GM12892 (cell line): ENCODE results near the gene SNRPD2. TPM values are rescaled to one million over a fixed set of nuclear protein-coding genes. Genes with fewer than 3 reads are reported as not detected.
"Not testable (repeated sequence)": the region's sequence is repeated elsewhere in the genome, so short reads cannot be mapped to it uniquely, and the experiment has no call there.

Experiments
- DNase-seq: peaks from one replicate; pipeline ENCODE4 v3.0.0; 2011; ENCODE audit not compliant: insufficient read length
- FAIRE-seq: peaks from 2 replicates; lab custom pipeline; 2011; peaks lifted over from hg19 to GRCh38; lab: Jason Lieb, UNC
- POLR2A ChIP-seq: IDR thresholded peaks from 2 replicates; pipeline ENCODE4 v1.6.1; 2011; ENCODE audit warnings: low read depth, low read length, control low read depth
- POLR2AphosphoS5 ChIP-seq: IDR thresholded peaks from 2 replicates; pipeline ENCODE4 v1.6.1; 2011; ENCODE audit warnings: low read depth, low read length, control low read depth
- TAF1 ChIP-seq: IDR thresholded peaks from 2 replicates; pipeline ENCODE4 v1.6.1; 2011; ENCODE audit warnings: low read depth, mild to moderate bottlenecking, control low read depth, low read length, borderline replicate concordance
- polyA plus RNA-seq: library from polyadenylated mRNA; unstranded; fragments of >200 nt; gene quantifications from one replicate; pipeline ENCODE4 v1.2.1, GENCODE V29; 2012; ENCODE audit warnings: missing spikeins, inconsistent platforms; ENCODE audit not compliant: missing spikeins

SNRPD2 gene
- 623 TPM for polyA plus RNA-seq

DNA sequence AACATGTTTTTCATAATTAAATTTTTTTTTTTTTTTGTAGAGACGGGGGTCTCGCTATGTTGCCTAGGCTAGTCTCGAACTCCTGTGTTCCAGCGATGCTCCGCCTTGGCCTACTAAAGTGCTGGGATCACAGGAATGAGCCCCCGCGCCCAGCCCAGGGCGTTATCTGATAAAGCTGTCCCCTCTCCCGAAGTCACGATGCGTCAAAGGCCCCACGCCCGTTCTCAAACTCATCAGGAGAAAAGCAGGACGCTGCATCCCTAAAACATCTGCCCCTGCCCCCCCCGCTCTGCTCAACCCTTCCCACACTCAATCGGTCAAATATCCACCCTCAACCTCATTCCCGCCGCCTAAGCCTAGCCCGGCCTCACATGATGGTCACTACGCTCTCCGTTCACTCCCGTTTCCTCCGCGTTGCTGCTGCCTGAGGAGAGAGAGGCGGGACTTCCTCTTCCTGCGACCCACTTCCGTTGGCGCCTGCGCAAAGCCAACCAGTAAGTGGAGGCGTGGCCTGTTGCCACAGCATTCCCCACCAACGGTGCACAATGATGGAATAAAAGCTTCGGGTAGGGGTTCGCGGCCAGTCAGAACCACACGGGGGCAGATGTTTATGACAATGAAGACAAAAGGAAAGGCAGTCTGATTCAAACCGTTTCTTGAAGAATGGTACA, at the start of gene SNRPD2:
TSS of gene SNRPD2 (minus strand) at position 438 of the 671 bp plus-strand sequence. CDS start at position 373, 65 bp downstream.
- DNase-seq (peak; percentile 81), FAIRE-seq (no peak)
- TF ChIP-seq POLR2AphosphoS5 = peak; percentile 99
- peak; percentile 99 for TF ChIP-seq POLR2A
- peak; percentile 84; the same call in 1 of the 2 replicates for TF ChIP-seq TAF1

DNA sequence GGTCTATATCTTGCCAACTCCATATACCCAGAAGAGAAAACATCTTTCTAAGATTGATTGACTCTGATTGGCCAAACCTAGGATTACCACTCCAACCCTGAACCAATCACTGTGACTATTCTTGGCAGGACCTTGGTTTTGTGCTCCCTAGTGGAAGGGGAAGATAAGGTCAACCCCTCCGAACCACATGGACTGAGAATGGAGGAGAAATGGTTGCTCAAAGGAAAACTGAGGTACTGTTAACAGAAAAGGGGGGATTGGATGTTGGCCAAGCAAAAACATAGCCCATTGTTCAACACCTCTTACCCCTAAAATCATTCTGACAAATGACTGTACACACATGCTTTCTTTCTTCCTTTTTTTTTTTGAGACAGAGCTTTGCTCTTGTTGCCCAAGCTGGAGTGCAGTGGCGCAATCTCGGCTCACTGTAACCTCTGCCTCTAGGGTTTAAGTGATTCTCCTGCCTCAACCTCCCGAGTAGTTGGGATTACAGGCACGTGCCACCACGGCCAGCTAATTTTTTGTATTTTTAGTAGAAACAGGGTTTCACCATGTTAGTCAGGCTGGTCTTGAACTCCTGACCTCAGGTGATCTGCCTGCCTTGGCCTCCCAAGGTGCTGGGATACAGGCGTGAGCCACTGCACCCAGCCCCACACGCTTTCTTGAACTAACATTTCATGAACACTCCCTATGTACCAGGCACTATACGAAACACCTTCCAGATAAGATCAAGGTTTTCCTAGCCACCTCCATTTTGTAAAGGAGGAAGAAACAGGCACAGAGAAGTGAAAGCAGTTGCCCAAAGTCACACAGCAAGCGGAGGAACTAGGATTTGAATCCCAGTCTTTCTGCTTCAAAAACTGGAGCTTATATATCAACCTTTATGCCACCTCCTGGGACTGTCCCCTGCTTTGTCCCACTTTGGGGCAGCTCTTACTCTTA, 48.0 kb upstream of the SNRPD2 start:
- TF ChIP-seq TAF1 (no peak), POLR2A (no peak), POLR2AphosphoS5 (no peak)
- FAIRE-seq = no peak
- no peak for DNase-seq

DNA sequence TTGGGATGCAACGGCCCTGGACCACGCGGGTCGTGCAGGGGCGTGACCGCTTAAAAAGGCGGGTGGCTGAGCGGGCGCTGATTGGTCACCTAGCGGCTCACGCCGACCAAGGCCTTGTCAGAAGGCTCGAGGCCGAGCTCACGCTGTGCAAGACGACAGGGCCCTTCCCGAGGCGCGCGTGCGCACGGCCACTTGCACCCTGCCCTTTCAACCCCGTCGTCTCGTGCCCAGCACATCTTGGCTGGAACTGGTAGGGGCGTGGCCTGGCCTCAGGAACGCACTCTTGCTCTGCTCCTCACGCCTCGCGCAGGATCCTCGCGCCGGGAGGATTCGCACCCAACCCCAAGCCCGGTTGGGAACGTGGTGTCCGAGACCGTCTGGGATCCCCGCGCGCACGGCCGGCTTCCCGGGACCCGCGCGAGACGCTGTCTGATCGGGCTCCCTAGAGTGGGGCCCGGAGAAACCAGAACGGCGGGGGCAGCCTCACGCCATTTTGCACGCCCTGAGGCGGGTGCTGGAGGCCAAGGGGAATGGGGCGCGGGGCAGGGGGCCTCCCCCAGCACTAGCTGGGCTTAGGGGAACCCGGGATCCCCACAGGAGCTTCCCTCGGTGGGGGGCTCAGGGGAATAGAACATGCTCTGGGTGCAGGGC, 41.5 kb upstream of the SNRPD2 start, which contains the start of gene MEIOSIN:
TSS of gene MEIOSIN (plus strand) at position 280 of the 651 bp plus-strand sequence. CDS start 1,938 bp downstream, outside the sequence.
- no peak for DNase-seq
- no peak for FAIRE-seq

DNA sequence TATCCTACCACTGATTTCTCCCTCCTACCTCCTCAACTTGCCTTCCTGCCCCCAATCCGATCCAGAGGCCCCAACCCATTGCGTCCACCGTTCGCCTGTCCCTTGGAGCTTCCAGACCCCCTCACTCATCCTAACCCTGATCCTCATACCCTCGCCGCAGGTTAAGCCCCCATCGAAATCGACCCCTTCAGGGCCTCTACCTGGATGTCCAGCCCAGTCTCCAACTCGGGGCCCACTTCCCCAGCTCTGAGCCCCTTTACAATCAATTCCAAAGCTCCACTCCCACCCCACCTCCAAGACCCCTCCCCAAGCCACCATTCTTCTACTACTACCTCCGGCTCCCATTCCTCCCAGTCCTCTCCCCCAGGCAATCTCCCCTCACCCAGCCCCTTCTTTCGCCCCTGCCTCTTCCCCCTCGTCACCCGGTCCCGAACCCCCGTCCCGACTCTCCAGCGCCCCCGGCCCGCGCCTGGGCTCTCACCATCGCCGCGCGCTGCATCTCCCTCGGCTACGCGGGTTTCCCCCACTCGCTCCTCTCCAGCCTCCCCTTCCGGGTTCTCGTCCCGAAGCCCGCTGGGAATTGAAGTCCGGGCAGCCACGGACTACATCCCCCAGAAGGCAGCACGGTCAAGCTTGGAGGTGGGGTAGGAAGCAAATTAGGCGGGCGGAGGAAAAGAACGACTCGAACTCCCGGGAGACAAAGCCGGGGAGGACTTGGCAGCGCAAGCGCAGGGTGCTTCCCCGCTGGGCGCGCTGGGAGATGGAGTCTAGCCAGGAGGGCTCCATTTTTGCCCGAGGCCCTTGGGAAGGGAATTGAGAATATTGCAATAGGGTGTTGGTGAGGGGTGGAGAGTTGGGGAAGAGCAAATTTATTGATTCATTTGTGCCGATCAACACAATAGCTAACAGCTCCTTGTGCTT, 38.9 kb upstream of the SNRPD2 start, which contains the start of gene FBXO46:
TSS of gene FBXO46 (minus strand) at position 529 of the 921 bp plus-strand sequence. CDS start 17,401 bp downstream, outside the sequence.
- peak; percentile 96 for DNase-seq
- FAIRE-seq = peak; percentile 99
- peak; percentile 78; the same call in 1 of the 2 replicates for TF ChIP-seq POLR2A
- peak; percentile 11; the same call in 1 of the 2 replicates for TF ChIP-seq TAF1
- no peak for TF ChIP-seq POLR2AphosphoS5

More for the DNA sequence above, 41.5 kb upstream of the SNRPD2 start, which contains the start of gene MEIOSIN:
- TF ChIP-seq POLR2A = no peak
- TF ChIP-seq TAF1 = no peak
- no peak for TF ChIP-seq POLR2AphosphoS5

DNA sequence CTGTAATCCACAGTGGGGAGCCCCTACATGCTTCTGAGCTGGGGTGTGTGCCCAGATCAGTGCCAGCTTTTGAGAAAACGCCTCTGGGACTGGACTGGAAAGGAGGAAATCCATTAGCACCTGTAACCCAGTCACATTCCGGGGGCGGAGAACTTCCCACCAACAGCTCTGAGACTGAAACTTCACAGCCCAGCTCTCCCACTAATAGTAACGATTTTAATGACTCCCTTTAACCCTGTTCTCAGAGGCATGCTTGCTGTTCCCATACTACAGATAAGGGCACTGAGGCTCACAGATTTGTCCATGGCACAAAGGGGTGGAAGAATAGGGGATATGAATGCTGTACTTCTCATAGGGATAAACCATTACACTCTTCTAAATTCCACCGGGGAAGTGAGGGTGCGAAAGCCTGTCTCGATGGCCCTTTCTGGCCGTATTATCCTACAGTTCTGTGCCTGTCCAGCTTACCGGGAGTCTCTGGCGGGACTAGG, 38.1 kb upstream of the SNRPD2 start:
- no peak for TF ChIP-seq POLR2A
- FAIRE-seq (peak; percentile 84), DNase-seq (no peak)

DNA sequence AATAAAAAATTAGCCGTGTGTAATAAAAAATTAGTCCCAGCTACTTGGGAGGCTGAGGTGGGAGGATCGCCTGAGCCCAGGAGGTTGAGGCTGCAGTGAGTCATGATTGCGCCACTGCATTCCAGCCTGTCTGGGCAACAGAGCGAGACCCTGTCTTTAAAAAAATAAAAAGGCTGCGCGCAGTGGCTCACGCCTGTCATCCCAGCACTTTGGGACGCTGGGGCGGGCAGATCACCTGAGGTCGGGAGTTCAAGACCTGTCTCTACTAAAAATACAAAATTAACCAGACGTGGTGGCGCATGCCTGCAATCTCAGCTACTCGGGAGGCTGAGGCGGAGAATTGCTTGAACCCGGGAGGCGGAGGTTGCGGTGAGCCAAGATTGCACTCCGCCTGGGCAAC, 36.9 kb upstream of the SNRPD2 start:
- not testable (repeated sequence) for FAIRE-seq, DNase-seq

DNA sequence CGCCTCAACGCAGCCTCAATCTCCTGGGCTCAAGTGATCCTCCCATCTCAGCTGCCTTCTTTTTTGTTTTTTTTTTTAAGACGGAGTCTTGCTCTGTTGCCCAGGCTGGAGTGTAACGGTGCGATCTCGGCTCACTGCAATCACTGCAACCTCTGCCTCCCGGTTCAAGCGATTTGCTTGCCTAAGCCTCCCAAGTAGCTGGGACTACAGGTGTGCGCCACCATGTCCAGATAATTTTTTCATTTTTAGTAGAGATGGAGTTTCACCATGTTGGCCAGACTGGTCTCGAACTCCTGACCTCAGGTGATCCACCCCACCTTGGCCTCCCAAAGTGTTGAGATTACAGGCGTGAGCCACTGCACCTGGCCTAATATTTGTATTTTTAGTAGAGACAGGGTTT, 28.3 kb upstream of the SNRPD2 start:
- FAIRE-seq = not testable (repeated sequence)

DNA sequence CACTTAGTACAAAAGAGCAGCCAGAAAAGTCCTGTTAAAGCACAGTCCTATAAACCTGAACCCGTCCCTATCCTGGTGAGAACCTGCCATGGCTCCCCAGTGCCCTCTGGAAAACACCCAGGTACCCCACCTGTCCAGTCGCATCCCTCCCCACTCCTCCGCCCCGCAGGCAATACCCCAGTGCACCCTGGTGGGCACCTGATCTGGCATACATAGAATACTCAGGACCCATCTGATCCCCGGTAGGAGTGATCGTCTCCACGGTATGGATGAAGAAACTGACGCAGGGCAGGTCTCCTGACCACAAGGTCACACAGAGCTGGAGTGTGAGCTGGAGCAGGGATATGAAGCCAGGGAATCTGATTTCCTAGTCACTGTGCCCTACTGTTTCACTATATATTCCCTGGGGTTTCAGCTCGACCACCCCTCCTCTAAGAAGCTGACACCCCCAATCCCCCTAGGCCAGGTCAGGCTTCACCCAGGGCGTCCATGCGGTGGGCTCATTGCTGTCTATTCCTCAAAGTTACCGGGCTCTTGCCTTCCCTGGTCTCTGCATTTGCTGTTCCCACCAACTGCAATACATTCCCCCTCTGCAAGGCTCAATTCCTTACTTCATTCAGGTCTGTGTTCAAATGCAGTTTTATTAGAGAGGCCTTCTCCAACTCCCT, 26.4 kb upstream of the SNRPD2 start:
- DNase-seq (no peak), FAIRE-seq (peak; percentile 51)
- no peak for TF ChIP-seq POLR2AphosphoS5
- TF ChIP-seq POLR2A = peak; percentile 62
- no peak for TF ChIP-seq TAF1

More for the DNA sequence above, 28.3 kb upstream of the SNRPD2 start:
- not testable (repeated sequence) for DNase-seq

DNA sequence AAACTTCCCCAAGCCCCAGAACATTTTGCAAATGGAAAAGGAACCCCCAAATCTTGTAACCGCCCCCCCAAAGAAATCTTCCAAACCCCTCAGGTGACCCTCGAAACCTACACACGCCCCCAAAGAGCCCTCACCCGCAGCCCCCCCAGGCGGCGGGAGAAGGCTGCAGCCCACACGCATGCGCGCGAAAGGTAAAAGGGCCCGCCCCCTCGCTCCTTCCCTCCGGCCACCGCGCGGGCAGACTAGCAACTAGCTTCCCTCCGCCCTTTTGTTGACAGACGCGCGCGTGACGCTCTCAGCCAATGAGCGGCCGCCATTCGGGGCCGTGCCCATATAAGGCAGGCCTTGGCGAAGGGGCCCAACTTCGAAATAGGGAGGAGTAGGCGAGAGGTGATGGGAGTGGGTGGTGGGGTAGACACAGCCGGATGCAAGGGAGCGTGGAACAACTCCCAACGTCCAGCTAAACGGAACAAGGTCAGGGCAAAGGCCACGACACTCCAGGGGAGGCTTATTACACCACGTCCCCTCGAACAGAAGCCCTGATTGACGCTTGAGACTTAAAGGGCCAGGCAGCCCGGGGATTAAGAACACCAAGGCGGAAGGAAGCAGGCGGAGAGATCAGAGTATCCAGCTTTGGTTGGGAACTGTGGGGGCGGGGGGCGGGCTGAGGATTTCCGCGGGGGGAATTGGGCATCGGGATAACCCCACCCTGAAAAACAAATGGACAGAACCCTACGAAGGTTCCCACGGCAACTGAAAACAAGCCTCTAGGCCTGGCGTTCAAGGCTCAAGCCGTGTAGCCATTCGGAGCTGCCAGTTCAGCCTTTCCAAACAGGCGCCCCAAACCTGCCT, 25.6 kb upstream of the SNRPD2 start:
- TF ChIP-seq TAF1 = no peak; the same call in 1 of the 2 replicates
- TF ChIP-seq POLR2A = peak; percentile 59; the same call in 1 of the 2 replicates
- TF ChIP-seq POLR2AphosphoS5 = peak; percentile 72
- DNase-seq (peak; percentile 98), FAIRE-seq (peak; percentile 99)
